Suprapubic skin (tissue), 3 donors: ENCODE data around the gene ENPP1.

Experiments
- POLR2AphosphoS5 ChIP-seq, 3 donors: sonication (generic); formaldehyde crosslinking; IDR thresholded peaks; one replicate each; pipeline ENCODE4 v1.6.1; 2017; ENCODE audit warnings: antibody characterized with exemption in 3 of 3
- TF ChIP-seq, protein P1 (sequence below), 2 donors: fragments of 200-600 bp in 1 of 2; fragments of 450-650 bp in 1 of 2; sonication (generic) in 1 of 2; IDR thresholded peaks; one replicate each; pipeline ENCODE4 v1.5.1; 2016 to 2019; ENCODE audit warnings: antibody characterized with exemption in 2 of 2, mild to moderate bottlenecking in 1 of 2, moderate library complexity in 1 of 2

DNA sequence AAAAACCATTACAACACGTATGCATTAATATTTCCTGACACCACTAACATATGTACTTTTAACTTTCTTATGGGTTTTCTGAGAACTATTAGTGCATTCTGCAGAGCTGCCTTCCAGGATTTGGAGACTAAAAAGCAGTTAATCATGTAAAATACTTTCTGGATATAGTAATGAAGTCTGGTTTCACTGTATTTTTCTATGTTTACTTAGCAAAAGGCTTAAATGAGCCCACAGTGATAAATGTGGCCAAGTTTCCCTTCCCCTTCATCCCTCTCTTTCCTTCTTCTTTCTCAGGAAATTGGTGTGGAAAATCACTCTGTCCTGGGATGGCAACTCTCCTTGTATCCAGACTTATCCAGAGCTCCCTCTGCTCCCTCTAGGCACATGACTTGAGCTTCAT lies 29.7 kb upstream of the ENPP1 start:
- TF ChIP-seq, protein P1, sequence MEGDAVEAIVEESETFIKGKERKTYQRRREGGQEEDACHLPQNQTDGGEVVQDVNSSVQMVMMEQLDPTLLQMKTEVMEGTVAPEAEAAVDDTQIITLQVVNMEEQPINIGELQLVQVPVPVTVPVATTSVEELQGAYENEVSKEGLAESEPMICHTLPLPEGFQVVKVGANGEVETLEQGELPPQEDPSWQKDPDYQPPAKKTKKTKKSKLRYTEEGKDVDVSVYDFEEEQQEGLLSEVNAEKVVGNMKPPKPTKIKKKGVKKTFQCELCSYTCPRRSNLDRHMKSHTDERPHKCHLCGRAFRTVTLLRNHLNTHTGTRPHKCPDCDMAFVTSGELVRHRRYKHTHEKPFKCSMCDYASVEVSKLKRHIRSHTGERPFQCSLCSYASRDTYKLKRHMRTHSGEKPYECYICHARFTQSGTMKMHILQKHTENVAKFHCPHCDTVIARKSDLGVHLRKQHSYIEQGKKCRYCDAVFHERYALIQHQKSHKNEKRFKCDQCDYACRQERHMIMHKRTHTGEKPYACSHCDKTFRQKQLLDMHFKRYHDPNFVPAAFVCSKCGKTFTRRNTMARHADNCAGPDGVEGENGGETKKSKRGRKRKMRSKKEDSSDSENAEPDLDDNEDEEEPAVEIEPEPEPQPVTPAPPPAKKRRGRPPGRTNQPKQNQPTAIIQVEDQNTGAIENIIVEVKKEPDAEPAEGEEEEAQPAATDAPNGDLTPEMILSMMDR (IDR thresholded peaks at IDR 0.05), result no peak
- TF ChIP-seq POLR2AphosphoS5 (IDR thresholded peaks at IDR 0.05), result no peak
